D721Med (cell line): Measurements from ENCODE around the gene SRPK2.
"Not testable (repeated sequence)": the region's sequence is repeated elsewhere in the genome, so short reads cannot be mapped to it uniquely, and the experiment has no call there.

Experiments
- DNase-seq: peaks from one replicate; pipeline ENCODE4 v3.0.0; 2011; ENCODE audit warnings: low spot score; ENCODE audit not compliant: insufficient read length
- FAIRE-seq: peaks from 2 replicates; lab custom pipeline; 2011; peaks lifted over from hg19 to GRCh38; lab: Jason Lieb, UNC
- TF ChIP-seq, protein P1 (sequence below): IDR thresholded peaks from 2 replicates; pipeline ENCODE4 v1.5.1; 2012; ENCODE audit warnings: mild to moderate bottlenecking, control low read depth; ENCODE audit not compliant: insufficient read depth; ENCODE audit errors: missing control alignments

The SRPK2 gene

DNA sequence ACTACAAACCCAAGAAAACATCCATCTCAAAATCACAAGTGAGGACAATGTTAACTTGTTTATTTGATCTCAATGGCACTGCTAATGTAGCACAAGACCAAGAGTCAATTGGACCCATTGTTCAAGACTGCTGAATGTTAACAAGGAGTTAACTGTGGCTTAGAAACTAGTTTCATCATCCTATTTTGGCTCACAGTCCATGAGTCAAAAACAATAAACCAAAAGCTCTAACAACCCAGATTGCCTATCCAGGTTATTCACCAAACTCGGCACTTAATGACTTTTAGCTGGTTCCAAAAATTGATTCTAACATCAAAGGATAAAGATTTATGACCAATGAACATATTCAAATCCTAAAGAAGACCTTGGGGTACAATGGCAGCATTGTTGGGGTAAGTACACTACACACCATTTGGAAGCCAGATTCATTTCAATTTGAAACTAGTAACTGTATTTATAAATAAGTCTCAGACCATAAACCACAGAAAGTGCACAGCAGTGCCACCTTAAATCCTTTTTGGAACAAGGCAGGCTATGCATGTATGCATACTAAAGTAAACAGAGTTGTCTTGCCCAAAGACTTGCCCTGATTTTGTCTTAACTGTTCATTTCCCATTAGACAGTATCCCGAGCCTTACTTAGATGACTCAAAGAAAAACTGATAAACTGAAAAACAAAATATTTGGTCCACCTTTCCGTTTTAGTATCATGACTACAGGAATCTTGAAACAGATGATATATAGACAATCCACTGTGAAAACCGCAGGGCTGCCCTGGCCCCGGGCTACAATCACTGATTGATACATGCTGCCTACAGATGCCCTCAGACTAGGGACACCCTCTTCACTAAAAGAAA, 84.5 kb downstream of the SRPK2 start:
- TF ChIP-seq, protein P1, sequence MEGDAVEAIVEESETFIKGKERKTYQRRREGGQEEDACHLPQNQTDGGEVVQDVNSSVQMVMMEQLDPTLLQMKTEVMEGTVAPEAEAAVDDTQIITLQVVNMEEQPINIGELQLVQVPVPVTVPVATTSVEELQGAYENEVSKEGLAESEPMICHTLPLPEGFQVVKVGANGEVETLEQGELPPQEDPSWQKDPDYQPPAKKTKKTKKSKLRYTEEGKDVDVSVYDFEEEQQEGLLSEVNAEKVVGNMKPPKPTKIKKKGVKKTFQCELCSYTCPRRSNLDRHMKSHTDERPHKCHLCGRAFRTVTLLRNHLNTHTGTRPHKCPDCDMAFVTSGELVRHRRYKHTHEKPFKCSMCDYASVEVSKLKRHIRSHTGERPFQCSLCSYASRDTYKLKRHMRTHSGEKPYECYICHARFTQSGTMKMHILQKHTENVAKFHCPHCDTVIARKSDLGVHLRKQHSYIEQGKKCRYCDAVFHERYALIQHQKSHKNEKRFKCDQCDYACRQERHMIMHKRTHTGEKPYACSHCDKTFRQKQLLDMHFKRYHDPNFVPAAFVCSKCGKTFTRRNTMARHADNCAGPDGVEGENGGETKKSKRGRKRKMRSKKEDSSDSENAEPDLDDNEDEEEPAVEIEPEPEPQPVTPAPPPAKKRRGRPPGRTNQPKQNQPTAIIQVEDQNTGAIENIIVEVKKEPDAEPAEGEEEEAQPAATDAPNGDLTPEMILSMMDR, result no peak
- FAIRE-seq (no peak), DNase-seq (no peak)

DNA sequence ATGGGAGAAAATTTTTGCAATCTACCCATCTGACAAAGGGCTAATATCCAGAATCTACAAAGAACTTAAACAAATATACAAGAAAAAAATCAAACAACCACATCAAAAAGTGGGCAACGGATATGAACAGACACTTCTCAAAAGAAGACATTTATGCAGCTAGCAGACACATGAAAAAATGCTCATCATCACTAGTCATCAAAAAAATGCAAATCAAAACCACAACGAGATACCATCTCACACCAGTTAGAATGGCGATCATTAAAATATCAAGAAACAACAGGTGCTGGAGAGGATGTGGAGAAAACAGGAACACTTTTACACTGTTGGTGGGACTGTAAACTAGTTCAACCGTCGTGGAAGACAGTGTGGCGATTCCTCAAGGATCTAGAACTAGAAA, 88.1 kb downstream of the SRPK2 start:
- FAIRE-seq, DNase-seq: not testable (repeated sequence)

DNA sequence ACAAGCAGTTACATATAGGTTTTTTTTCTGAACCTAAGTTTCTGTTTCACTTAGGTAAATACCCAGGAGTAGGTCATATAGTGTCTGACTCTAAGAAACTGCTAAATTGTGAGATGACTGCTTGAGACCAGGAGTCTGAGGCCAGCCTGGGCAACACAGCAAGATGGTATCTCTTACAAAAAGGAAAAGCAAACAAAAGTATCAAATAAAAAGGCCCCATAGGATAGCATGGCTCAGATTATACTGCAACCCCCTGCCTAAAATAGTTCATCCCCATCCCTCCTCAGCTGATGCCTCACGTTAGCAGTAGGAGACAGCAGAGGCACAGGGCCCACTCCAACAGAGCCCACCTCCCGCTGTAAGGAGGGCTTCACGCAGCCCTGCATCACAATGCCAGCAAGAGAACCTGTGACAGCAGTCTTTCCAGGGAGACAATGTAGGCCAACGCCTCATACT, 90.3 kb downstream of the SRPK2 start:
- DNase-seq, result no peak
- TF ChIP-seq, protein P1, result no peak
- FAIRE-seq, result no peak

DNA sequence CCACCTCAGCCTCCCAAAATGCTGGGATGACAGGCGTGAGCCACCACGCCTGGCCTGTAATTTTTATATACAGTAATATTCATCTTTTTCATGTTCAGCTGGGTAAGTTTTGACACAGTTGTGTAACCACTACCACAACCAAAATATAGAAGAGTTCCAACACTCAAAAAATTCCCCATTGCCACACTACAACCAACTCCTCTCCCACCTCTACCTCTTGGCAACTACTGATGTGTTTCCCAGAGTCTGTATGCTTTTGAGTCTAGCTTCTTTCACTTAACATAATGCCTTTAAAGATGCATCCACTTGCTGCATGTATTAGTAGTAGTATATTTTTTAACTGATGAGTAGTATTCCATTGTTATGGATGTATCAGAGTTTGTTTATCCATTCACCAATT, 90.7 kb downstream of the SRPK2 start:
- DNase-seq, result no peak
- no peak for FAIRE-seq
- TF ChIP-seq, protein P1, result no peak

DNA sequence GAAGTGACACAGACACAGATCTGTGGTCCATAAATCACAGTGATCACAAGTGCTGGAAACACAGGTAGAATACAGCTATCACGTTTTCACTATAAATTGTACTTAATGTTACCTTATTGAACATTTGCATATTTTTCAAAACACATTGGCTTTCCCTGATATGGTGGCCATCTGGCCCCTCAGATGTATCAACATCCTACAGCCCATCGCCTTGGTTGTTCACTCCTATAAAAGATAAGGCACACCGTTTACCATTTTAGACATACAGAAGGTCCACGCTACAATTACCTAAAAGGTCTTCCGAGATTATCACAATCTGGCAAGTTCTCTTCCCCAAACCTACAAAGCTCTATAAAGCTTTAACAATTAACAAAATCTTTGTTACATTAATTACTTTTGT, 91.4 kb downstream of the SRPK2 start:
- TF ChIP-seq, protein P1, result no peak
- FAIRE-seq (no peak), DNase-seq (no peak)

DNA sequence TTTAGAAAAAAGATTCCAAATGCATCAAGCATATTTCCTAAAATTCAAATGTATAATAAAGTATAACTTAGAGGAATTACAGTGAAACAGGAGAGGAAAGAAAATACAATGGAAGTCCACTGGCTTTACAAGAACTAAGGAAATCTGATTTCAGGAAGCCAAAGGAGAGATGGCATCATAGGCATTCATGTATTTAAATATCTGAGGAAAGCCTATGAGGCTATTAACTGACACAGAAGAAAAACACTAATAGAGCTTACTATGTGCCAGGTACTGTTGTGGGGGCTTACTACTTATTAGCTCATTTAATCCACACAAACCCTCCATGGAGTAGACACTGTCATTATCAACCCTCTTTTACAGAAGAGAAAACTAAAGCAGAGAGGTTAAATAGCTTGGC, 92.2 kb downstream of the SRPK2 start:
- TF ChIP-seq, protein P1, result no peak
- FAIRE-seq, result no peak
- no peak for DNase-seq

DNA sequence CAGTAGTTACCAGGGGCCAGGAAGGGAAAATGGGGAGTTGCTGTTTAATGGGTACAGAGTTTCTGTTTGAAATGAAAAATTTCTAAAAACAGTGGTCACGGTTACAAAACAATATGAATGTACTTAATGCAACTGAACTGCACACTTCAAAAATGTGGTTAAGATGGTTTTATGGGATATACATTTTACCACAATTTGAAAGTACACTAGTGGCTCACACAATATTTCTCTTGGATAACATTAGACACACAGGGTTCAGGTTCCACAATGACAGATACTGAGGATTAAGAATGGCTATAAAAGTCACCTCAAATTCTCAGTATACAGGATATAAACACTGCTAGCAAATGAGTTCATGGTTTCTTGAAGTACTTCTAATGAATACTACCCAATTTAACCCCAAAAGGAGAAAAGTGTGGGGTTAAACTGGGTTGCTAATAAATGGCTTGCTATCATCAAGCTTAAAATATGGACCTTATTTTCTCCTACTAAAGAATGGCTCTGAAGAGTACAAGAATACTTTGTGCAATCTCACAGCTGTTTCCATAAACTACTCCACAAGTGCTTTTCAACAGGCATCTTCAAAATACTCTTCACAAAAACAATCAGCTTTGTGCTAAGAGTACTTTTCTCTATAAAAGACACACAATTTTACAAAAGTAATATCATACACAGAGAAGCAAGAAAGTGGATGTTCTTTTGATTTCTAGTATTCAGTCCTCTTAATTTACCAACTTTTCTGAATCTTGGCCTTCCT, 92.9 kb downstream of the SRPK2 start:
- TF ChIP-seq, protein P1, result no peak
- FAIRE-seq (no peak), DNase-seq (no peak)

DNA sequence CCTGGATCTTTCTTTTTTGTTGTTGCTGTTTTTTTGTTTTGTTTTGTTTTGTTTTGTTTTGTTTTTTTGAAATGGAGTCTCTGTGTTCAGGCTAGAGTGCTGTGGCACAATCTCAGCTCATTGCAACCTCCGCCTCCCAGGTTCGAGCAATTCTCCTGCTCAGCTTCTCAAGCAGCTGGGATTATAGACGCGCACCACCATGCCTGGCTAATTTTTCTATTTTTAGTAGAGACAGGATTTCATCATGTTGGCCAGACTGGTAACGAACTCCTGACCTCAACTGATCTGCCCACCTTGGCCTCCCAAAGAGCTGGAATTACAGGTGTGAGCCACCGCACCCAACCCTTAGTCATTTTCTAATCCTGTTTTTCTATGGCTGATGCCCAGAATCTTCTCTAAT, 94.2 kb downstream of the SRPK2 start:
- FAIRE-seq, DNase-seq: not testable (repeated sequence)
